H1 (cell line): ENCODE data around the gene PLSCR3. TPM values are rescaled to one million over a fixed set of nuclear protein-coding genes. Genes with fewer than 3 reads are reported as not detected.

Source experiments
- BACH1 ChIP-seq: IDR thresholded peaks from 2 replicates; pipeline ENCODE4 v1.6.1; 2012; ENCODE audit warnings: low read length, improper control_type of control experiment
- CHD7 ChIP-seq: fragments of 300-600 bp; sonication (generic); IDR thresholded peaks from 2 replicates; pipeline ENCODE4 v1.7.1; 2012; ENCODE audit warnings: low read length, moderate library complexity, mild to moderate bottlenecking, inconsistent platforms; ENCODE audit not compliant: insufficient replicate concordance
- KDM5A ChIP-seq: fragments of 200-600 bp; IDR thresholded peaks from 2 replicates; pipeline ENCODE4 v1.7.1; 2012; ENCODE audit warnings: mild to moderate bottlenecking, low read length, inconsistent platforms, mixed read lengths
- SP2 ChIP-seq: IDR thresholded peaks from 2 replicates; pipeline ENCODE4 v1.6.1; 2012; ENCODE audit warnings: mild to moderate bottlenecking, low read length, inconsistent platforms
- SRF ChIP-seq: IDR thresholded peaks from 2 replicates; pipeline ENCODE4 v1.6.1; 2011; ENCODE audit warnings: mild to moderate bottlenecking, low read depth, low read length, moderate library complexity
- polyA plus RNA-seq, 7 experiments: library from polyadenylated mRNA; depleted of rRNA in 3 of 7; stranded (reverse) in 5 of 7; unstranded in 2 of 7; fragments of >200 nt in 5 of 7; fragments of 200-250 nt in 2 of 7; gene quantifications; 1 replicate in 5 of 7; 2 replicates in 1 of 7; 4 replicates in 1 of 7; pipeline versions ENCODE4 v1.2.1 to v1.2.3, GENCODE V29; 2011 to 2013; ENCODE audit warnings: missing spikeins in 2 of 7, mixed read lengths in 2 of 7
- total RNA-seq: library from RNA; stranded (reverse); fragmentation: NEBNext Ultra II Directional; extraction: Animal tissue kit (Norgen Biotek cat#: 25700); gene quantifications from 2 replicates; pipeline ENCODE4 v1.2.1, GENCODE V29; 2021

PLSCR3 gene
- total and polyA plus RNA-seq, 2 of the 8 experiments (the other 6 are each of a cell fraction or from before 2014, with no cell fraction given): 36.1 to 38.7 TPM

GRCh38 chr17:7356756-7357155, 37.6 kb downstream of the PLSCR3 start (continued):
- no peak for TF ChIP-seq CHD7
- TF ChIP-seq KDM5A: no peak
- TF ChIP-seq BACH1: no peak
- no peak for TF ChIP-seq SP2
- TF ChIP-seq SRF: no peak
